Measurements from ENCODE around the gene MYT1.

- TF ChIP-seq CTCF (IDR thresholded peaks at IDR 0.05) (no peak), POLR2AphosphoS5 (IDR thresholded peaks at IDR 0.05) (no peak), POLR2A (IDR thresholded peaks at IDR 0.05) (no peak)
These were observed 60.3 kb downstream of the MYT1 start for GRCh38 chr20:64224351-64225170.

All from breast epithelium (tissue), 3 donors.